HG02642 (cell line): ENCODE results near the gene LMO2.
"Not testable (repeated sequence)": the region's sequence is repeated elsewhere in the genome, so short reads cannot be mapped to it uniquely, and the experiment has no call there.

Experiments used
- ATAC-seq: cut with Tn5 transposase; IDR thresholded peaks from one replicate; pipeline ENCODE4 v1.9.1; 2021; ENCODE audit warnings: mild to moderate bottlenecking; ENCODE audit not compliant: unreplicated experiment, poor library complexity

The LMO2 gene

DNA sequence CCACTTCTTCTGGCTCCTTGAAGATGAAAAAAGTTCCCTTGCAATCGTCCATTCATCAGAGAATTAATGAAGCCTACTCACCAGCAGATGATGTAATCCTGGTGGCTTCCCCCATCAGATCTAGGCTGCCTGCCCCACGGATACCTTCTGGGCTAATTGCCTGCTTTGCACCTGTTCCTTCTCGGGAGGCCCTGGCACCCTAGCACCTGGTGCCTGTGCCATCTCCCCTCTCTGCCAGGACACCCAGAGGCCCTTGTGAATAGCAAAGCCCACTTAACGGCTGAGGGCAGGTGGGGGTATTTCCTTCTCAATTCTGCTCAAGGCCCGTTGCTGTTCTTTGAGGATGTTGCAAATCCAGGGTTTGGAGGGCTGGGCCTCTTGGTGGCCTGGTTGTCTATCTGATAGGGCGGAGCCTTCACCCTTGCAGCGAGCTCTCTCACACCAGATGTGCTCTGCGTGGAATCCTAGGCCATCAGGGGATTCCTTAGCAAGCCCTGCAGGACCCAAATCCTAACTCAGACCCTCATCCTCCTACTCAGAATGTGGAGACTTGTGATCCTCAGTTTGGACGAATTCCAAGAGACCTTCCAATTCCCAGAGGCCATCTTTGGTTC, at the start of gene LMO2:
Gene LMO2 (minus strand): TSS at position 363 of the 614 bp plus-strand sequence. CDS start 22,360 bp downstream, outside the sequence.
- ATAC-seq = peak; percentile 33

- ATAC-seq = no peak
Measured at GRCh38 chr11:33940538-33940815, 48.6 kb upstream of the LMO2 start.

DNA sequence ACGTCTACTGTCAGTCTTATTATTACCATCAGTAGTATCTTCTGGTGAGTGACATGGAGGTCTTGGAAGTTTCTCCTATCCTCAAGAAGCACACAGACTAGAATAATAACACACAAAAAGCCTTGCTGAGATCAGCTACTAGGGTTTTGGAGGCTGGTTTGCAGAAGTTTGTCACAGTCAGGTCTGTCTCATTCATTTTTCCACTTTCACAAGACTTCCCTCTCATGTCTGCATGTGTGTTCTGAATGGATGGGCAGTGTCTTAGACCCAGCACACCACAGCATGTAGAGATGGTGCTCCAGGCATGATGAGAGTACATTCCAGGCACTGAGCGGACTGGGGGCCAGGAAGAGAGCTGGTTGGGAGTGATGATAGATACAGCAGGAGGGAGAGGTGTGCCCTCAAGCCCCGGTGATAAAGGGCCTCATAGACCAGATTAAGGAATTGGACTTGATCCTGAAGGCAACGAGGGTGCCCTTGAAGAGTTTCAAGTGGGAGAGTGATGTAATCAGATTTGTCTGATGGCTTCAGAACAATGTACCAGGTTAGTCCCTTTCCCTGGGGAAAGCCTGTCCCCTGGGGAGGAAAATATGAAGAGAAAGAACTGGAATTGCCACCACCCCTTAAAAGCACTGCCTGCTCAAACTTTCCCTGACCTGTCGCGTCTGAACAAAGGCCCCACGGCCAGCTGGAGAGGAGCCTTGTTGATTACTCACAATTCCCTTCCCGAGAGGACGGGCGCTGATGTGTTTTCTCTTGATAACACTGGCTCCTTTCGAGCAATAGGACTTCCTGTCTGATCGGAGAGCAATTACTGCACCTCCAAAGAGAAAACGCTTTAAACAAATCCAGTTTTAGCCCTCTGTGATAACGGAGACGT, 45.1 kb upstream of the LMO2 start:
- no peak for ATAC-seq

- no peak for ATAC-seq
Measured at GRCh38 chr11:33935461-33936456, 43.9 kb upstream of the LMO2 start.

GRCh38 chr11:33935005-33935404, 43.1 kb upstream of the LMO2 start:
- no peak for ATAC-seq

DNA sequence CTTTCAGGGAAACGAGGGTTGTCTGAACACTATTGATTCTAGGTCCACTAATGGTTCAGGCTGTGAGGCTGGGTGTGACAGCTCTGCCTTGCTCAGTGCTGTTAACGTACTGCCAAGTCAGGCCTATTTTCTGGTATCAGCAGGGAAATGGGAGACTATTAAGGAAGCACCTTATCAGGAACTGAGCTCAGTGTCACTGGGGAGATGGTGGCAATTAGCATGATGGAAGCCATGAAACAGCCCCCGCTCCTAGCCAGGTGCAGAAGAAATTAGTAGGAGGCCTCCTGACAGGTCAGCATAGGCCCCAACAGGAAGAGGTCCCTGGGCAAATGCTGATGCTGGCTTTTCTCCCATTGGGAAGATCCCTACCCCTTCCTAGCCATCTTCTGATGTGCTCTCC, 42.6 kb upstream of the LMO2 start:
- no peak for ATAC-seq

GRCh38 chr11:33933602-33934001, 41.7 kb upstream of the LMO2 start:
- no peak for ATAC-seq

DNA sequence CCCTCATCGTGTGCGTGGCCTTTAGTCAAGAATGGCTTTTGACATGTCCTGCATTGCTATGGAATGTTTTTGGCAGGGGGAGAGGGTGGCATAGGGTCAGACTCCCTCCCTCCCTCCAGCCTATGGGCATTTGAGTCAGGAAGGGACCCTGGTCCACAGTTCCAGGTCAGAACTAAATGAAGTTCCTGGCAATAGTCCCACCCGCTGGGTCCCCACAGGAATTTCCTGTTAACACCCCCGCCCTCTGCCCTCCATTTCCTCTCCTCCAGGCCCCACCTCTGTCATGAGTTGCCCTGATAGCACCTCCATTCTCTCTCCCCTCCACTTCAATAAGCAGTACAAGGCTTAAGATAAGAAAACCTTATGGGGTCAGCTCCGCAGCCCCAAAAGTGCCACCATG, 40.8 kb upstream of the LMO2 start:
- no peak for ATAC-seq

DNA sequence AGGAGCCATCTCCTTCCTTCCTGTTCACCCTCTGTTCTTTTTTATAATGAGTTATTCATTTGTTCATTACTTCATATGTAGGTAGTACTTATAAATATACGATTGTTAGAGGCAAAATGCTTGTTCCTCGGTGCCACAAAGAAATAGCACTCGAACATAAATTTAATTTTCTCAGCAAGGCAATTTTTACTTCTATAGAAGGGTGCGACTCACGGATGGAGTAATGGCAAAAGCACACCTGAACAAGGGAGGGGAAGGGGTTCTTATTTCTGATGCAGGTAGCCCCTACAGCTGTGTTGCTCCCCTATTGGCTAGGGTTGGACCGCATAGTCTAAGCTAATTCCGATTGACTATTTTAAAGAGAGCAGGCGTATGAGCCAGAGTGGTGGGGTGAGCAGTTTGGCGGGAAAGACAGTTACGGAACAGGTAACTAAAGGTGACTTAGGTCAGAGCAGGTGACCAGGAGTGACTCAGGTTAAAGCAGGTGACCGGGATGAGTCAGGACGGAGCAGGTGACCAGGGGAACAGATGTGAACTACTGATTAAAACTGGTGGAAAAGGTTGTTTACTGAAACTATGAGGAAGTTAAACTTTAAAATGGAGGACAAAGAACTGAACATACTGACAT, 40.0 kb upstream of the LMO2 start:
- ATAC-seq = not testable (repeated sequence)

- ATAC-seq = no peak
Measured at GRCh38 chr11:33931067-33931466, 39.2 kb upstream of the LMO2 start.

- ATAC-seq = no peak
Measured at GRCh38 chr11:33930317-33931021, 38.6 kb upstream of the LMO2 start.

- ATAC-seq = no peak
Measured at GRCh38 chr11:33928564-33928963, 36.7 kb upstream of the LMO2 start.

GRCh38 chr11:33926671-33927552, 35.0 kb upstream of the LMO2 start:
- ATAC-seq = no peak

DNA sequence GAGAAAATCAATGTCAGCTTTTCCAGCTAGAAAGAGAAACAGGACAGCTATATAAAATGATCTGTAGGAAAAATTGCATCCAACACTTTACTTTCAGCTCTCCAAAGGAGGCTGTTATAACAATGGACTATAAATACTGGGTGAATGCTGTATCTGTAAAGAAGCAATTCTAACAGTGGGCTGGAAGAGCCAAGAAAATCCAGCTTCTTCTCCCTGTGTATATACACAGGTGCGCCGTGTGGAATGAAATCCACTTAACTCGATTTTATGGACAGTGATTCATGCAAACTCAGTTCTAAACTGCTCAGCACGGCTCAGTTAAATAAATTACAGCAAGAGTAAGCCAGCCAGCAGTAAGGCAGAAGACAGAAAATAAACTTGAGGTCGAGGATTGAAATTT, 32.5 kb upstream of the LMO2 start:
- ATAC-seq = no peak

DNA sequence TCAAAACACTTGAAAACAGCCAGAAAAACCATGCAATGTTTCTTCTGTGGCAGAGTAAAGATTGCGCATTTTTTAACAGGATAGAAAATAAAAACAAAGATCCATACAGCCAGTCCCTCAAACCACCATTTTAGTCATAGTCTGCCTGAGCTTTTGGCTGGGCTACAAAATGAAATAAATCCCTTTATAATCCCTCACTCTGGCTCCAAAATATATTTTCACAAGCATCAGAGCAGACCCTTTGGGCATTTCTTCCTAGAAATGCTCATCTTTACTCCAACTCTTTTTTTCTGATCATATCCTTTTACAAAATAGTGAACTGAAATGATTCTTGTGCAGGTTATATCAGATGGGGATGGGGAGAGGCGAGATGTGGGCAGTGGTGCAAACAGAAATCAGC, 31.8 kb upstream of the LMO2 start:
- ATAC-seq = no peak

- ATAC-seq = peak; percentile 90
Measured at GRCh38 chr11:33920838-33921613, 29.1 kb upstream of the LMO2 start.

DNA sequence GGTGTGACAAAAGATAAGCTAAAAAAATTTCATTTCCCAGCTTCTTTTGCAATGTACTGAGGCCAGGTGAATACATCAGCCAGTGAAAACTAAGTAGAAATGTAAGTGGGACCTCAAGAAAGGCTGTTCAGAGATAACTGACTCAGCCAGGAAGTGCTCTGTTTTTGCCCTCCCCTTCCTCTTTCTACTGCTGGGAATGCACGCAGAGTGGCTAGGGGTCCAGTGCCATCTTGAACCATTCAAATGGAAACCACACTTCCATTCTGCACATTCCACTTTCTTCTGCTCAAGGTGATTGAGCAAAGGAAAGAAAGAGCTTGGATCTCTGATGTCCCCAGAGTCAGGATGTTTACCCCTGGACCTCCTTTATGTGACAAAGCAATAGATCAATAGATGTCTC, 27.8 kb upstream of the LMO2 start:
- no peak for ATAC-seq

DNA sequence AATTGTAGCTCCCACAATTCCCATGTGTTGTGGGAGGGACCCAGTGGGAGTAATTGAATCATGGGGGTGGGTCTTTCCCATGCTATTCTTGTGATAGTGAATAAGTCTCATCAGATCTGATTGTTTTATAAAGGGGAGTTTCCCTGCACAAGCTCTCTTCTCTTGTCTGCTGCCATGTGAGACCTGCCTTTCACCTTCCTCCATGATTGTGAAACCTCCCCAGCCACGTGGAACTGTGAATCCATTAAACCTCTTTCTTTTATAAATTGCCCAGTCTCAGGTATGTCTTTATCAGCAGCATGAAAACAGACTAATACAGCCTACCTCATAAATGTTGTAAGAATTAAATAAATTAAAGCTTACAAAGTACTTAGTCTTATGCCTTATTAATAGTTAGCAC, 25.5 kb upstream of the LMO2 start:
- ATAC-seq = not testable (repeated sequence)
